Mesangial cell (primary cell): ENCODE data around the gene CLINT1. TPM values are rescaled to one million over a fixed set of nuclear protein-coding genes. Genes with fewer than 3 reads are reported as not detected.

Experiments used
- total RNA-seq: library from RNA; depleted of rRNA; stranded (reverse); fragments of >200 nt; gene quantifications from 2 replicates; pipeline ENCODE4 v1.2.3, GENCODE V29; 2015

Gene CLINT1
- 60.0 and 71.2 TPM in 2 replicates for total RNA-seq

GRCh38 chr5:157858527-157859226 lies at the start of gene CLINT1:
Gene CLINT1 (minus strand): TSS chr5:157859145. CDS start chr5:157858970, 175 bp downstream.

GRCh38 chr5:157743163-157744050 lies 115.5 kb downstream of the CLINT1 start, which contains the start of gene LSM11:
Gene LSM11 (plus strand): TSS chr5:157743712. CDS start chr5:157743751, 39 bp downstream.

Other genes with a start within 250 kb of the CLINT1 start
- gene SOX30, start 206.7 kb downstream of the CLINT1 start, total RNA-seq = 0.33 and 0.51 TPM in 2 replicates
- gene C5orf52, start 187.6 kb downstream of the CLINT1 start, total RNA-seq = not detected in 2 replicates
- gene THG1L, start 127.7 kb downstream of the CLINT1 start, total RNA-seq = 11.6 and 17.6 TPM in 2 replicates
- 2.2 and 2.3 TPM in 2 replicates for gene LSM11, start 115.4 kb downstream of the CLINT1 start, total RNA-seq